Loucy (cell line): ENCODE results near the gene ZNF385D.

Experiments
- EZH2phosphoT487 ChIP-seq: fragments of 200-600 bp; IDR thresholded peaks from 2 replicates; pipeline ENCODE4 v1.6.1; 2018; ENCODE audit warnings: antibody characterized with exemption, mild to moderate bottlenecking, moderate library complexity, borderline replicate concordance
- TF ChIP-seq, protein P1 (sequence below): fragments of 200-600 bp; sonication (generic); conservative IDR thresholded peaks from 2 replicates; pipeline ENCODE4 v1.5.1; 2014; ENCODE audit warnings: mild to moderate bottlenecking, antibody characterized with exemption, low read length

DNA sequence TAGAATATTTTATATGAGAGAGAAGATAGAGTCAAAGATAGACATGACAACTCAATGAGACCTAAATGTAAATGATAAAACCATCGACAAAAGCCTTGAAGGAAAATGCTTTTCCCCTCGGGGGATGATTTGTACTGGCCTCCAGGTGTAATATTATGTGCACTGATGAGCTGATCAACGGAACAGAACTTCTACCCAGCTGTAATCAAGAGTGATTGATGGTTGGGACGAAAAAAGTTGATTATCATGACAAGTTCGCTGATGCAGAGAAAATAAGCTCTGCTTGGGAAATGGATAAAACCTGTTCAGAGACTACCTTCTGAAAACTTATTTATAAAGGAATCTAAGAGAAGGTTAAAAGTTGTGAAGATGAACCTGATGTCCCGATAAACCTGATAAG is 210.7 kb downstream of the ZNF385D start:
- TF ChIP-seq, protein P1, sequence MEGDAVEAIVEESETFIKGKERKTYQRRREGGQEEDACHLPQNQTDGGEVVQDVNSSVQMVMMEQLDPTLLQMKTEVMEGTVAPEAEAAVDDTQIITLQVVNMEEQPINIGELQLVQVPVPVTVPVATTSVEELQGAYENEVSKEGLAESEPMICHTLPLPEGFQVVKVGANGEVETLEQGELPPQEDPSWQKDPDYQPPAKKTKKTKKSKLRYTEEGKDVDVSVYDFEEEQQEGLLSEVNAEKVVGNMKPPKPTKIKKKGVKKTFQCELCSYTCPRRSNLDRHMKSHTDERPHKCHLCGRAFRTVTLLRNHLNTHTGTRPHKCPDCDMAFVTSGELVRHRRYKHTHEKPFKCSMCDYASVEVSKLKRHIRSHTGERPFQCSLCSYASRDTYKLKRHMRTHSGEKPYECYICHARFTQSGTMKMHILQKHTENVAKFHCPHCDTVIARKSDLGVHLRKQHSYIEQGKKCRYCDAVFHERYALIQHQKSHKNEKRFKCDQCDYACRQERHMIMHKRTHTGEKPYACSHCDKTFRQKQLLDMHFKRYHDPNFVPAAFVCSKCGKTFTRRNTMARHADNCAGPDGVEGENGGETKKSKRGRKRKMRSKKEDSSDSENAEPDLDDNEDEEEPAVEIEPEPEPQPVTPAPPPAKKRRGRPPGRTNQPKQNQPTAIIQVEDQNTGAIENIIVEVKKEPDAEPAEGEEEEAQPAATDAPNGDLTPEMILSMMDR, result no peak
- TF ChIP-seq EZH2phosphoT487, result no peak
